HG03354 (cell line): ENCODE results near the gene NOL9.

Experiments
- ATAC-seq: cut with Tn5 transposase; IDR thresholded peaks from one replicate; pipeline ENCODE4 v1.9.1; 2021; ENCODE audit warnings: mild to moderate bottlenecking; ENCODE audit not compliant: unreplicated experiment, poor library complexity, severe bottlenecking

The NOL9 gene

DNA sequence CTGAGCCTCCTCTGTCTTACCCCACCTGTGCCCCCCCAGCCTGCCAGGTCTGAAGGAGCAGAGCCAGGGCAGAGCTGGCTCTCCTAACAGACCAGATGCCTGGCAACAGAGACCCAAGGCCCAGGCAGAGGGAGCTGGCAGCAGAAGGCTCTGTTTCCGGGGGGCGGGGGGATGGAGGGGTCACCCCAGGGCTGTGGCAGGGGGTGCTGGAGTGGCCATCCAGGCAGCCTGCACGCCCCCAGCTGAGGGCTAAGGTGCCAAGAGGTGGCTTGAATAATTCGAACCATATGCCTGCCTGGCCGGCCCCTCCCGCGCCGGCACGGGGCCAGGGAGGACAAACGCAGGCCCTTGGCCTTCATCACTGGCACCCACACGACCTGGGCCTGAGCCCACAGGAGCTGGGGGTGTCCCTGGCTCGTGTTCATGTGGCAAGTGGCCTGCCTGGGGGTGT is 46.8 kb downstream of the NOL9 start:
- no peak for ATAC-seq

DNA sequence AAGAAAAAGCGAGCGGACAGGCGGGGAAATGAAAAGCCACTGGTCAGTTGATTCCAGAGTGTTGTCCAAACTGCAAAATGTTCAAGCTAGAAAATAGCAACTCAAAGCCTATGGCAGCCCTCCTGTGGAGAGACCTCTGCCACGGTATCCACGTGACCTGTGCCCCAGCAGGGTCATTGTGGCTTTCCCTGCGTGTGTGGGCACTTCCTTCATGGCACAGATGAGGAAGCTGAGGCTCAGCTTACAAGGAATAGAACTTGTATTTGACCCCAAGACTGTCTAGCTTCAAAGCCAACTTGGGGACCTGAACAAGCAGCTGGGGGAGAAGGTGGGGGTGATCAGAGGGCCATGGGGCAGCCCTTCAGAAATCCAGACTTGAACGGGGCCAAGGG is 47.3 kb downstream of the NOL9 start:
- ATAC-seq: no peak

DNA sequence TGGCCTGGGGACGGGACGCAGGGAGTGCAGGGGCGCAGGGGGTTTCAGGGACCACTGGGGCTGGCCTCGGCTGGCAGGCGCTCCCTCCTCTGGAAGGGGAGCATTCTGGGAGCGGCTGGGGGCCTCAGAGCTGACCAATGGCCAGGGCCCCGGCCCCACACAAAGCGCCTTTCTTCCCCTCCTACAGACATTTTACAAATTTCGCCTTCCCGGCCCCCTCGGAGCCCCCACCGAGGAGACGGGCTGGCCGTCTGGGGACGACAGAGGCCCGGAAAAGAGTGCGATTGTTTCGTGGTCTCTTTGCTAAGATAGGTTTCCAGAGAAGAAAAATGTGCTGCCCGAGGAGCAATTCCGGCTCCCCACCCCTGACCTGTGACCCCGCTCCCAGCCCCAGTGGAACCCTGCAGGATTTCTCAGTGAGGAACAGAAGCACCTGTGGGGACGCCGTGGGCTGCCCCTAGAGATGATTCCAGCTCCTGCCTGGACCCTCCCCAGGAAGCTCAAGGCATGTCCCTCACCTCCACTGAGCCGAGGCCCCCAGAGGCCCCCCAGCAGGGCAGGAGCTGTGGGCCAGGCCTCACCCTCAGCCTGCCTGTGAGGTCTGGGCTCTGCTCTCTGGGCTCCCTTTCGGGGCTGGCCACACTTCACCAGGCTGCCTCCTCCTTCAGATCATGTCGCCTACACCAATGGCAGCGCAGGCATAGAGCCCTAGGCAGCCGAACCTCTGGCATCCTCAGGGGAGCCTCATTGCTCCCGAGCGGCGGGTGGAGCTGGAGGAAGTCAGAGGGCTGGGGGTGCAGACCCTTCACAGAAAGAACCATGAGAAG is 47.9 kb downstream of the NOL9 start:
- no peak for ATAC-seq

DNA sequence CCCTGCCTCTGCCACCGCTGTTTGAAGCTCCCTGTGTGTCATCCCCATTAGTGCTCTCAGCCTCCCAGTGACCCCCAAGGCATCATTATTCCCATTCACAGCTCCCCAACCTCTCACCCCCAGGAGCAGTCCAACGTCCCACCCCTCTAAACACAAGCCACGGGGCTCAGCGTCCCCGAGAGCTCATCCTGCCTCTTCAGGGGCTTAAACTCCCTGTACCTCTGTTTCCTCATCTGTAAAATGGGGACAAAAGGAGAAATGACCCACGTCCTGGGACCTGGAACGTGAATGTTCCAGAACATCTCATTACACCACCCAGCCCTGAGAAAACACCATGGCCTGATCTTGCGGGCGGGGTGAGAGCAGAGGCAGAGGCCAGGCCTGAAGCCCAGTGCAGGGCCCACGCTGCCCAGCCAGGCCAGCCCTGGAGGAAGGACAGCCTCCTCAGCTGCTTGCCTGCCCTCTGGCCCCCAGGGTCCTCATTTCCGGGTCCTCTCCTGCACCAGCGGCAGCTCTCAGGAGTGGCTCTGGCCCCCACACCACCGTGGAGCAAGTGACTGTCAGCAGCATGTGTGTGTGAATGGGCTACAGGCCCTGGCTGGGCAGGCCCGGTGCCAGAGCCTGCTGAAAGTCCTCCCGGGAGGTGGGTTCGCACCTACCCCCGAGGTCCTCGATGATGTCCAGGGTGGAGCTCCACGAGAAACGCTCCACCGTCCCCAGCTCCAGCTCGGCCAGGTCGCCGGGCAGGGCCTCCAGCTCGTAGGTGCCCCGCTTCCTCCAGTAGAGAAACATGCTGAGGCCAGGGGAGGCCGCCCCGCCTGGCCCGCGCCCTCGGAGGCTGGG is 48.7 kb downstream of the NOL9 start:
- no peak for ATAC-seq

DNA sequence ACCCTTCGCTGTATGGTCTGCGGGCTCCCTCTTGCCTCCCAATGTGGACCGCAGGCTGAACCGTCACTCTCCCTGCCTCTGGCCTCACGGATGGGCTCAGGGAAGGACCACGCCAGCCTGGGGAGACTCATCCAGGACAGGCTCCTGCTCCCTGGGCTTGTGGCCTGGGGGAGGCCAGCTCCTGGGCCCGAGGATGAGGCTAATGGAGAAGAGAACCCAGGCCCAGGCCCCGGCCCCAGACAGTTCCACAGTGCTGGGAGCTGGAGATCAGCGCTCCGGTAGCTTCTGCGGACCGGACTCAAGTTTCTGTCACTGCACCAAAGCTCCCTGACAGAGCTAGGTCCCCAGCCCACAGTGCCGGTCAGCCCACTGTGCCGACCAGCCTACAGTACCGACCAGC is 49.4 kb downstream of the NOL9 start:
- no peak for ATAC-seq

DNA sequence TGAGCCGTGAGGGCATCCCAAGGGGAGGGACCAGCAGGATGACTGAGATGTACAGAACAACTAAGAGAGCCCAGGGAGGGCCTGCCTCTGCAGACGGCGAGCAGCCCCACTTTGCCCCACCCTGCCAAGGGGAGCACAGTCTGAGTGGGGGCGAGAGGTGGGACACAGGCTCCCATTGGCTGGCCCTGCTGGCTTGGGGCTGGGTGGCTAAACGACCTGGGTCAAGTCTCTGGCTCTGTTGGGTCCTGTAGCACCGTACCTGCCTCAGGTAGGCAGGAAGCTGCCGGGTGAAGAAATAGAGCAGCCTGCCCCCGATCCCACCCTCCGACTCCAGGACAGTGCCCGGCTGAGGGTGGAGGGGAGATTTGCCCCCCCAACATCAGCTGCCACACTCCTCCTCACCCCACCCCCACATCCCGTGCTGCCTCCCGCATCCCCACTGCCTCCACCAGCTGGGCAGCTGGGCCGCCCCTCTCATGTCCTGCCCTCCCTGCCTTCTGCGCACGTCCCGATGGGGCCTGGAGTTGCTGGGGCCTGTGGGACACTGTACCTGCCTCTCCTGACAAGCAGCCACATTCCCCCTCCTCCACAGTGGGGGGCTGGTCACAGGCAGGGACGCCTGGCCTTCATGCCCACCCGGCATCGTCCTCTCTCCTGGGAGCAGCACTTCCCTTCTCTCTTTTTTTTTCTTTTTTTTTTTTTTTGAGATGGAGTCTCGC is 50.3 kb downstream of the NOL9 start:
- ATAC-seq: no peak

DNA sequence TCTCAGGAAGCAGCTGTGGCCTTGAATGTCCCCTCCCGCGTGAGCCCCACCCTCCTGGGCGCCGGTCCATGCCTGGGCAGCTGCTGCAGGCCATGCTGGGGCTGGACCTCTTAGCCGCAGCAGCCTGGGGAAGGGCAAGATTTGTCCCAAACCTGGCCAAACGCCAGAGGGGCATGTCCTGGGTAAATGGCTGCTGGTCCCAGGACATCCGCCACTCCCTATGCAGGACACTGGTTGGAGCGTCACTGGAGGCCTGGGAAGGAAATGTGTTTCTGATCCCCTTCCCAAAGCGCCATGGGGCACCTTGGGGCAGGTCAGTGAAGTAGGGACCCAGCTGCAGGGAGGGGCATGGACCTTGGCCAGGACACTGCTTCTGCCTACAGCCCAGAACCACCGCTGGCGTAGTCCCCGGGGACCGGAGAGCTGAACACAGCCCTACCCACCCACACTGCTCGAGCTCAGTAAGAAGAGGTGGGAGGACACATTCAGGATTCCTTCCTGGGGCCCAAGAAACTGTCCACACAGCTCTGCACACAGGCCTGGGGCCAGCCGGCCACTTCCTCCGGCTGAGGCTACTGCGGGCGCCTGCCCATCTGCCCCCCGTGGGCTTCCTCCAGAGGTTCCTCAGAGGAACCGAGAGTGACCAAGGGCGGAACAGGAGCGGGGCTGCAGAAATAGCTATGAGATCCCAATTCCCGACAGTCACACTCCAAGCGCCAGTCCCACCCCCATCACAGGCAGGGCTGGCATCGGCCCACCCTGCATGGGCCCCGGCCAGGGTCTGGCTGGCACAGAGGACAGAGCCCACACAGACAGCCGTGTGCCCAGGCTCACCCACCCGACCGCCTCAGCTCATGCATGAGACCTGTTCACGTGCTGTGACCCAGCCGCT is 52.1 kb downstream of the NOL9 start:
- no peak for ATAC-seq

DNA sequence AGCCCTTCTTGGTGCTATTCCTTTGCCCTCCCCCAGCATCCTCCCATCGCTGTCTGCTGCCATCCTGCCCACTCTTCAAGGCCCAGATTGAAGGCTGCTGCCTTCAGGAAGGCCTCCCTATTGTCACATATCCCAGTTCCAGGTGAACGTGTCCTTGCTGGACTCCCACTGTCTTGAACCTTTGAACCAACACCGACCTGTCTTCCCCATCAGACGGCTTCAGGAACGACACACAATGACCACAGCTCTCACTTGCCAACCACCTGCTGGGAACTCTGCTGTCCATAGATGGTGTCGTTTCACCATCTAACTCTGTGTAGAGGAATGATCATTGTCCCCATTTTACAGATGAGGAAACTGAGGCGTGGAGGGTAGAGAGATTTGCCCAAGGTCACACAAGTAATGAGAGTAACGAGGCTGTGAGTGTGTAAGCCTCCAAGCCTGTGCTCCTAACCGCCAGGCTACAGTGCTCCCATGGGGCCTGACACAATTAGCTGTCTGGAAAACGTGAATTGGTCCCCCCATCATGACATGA is 53.0 kb downstream of the NOL9 start:
- ATAC-seq: no peak

DNA sequence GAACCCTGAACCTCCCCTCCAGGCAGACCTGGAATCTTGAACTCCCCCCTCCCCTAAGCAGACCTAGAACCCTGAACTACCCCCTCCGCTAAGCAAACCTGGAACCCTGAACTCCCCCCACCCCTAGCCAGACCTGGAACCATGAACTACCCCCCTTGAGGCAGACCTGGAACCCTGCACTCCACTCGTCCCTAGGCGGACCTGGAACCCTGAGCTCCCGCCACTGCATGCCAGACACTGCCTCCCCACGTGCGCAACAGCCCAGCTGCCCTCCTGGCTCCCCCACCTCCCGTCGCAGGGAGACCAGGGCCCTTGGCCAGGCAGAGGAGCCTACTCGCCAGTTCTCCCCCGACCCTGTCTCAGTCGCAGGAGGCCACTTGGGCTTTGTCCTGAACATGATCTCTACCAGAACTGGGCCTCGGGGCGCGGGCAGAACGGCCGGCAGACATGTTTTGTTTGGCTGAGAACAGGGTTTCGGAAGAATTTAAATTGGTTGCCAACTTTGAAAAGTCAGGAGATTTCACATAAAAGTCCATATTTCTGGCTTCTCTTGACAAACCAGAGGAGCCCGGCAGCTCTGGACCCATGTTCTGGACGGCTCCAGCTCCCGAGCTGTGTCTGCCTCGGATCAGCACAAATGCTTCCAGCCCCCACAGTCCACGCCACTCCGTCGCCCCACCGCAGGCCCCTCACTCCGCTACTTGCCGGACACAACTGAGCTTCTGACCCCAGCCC is 53.6 kb downstream of the NOL9 start:
- no peak for ATAC-seq

DNA sequence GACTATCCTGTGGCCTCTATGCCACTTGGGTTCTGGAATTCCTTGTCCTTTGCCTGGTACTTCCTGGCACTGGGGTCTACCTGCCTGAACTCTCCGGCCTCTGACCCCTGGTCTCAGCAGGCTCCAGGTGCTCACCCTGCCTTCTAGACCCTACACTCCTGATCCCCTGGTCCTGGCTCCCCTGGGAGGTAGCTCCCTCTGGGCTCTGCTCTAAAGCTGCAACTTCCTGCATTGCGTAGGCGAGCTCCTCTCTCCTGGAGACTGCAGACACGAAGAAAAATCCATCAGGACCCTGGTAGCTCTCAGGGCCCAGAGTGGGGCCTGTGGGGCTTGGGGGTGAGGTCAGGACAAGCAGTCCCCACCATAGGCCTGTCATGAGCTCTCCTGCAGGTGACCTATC is 55.0 kb downstream of the NOL9 start:
- ATAC-seq: no peak

DNA sequence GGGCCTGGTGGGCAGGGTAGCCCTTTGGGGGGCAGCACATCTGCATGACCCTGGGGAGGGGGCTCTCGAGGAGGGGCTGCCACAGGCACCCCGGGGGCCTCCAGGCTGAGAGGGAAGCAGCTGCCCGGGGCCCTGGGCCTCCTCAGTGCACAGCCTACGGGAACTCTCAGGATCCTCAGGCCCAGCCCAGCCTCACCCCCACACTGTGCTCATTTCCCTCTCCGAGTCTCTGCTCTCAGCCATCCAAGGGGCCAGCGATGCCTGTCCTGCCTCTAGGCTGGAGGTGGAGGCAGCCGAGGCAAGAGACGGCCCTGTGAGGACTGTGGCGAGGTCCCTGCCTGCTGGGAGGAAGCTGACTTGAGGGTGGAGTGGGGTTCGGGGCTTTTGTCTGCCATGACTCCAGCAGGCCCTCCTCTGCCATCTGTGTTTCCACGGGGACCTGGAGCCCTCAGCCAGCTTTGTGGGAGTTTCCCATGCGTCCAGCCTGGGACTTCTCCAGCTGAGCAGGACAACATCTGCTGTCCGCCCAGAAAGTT is 55.7 kb downstream of the NOL9 start:
- no peak for ATAC-seq

DNA sequence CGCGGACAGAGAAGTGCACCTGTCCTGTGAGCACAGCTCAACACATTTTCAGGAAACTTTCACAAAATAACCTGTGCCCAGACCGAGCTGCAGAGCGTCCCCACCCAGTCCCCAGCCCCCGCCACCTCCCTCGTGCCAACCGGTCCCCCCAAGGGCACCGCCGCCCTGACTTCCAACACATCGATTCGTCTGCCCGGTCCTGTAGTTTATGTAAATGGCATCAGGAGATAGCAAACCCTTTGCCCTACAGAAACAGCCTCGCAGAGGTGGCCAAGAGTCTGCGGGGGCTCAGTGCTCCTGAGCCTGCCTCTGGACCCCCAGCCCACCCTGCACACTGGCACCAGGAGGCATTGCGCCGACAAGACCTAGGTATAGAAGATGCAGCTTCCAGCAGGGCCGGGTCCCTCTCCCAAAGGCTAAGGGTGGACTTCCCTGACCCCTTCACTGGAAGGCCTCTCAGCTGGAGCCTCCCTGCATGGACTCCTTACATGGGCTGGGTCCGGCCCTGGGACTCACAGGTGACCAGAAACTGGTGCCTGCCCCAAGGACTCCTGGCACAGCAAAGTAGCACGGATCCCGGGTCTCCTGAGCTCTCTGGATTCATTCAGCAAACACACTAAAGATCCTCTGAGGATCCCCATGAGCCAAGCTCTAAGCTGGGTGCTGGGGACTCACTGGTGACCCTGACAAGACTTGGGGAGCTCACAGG is 56.3 kb downstream of the NOL9 start:
- ATAC-seq: no peak

DNA sequence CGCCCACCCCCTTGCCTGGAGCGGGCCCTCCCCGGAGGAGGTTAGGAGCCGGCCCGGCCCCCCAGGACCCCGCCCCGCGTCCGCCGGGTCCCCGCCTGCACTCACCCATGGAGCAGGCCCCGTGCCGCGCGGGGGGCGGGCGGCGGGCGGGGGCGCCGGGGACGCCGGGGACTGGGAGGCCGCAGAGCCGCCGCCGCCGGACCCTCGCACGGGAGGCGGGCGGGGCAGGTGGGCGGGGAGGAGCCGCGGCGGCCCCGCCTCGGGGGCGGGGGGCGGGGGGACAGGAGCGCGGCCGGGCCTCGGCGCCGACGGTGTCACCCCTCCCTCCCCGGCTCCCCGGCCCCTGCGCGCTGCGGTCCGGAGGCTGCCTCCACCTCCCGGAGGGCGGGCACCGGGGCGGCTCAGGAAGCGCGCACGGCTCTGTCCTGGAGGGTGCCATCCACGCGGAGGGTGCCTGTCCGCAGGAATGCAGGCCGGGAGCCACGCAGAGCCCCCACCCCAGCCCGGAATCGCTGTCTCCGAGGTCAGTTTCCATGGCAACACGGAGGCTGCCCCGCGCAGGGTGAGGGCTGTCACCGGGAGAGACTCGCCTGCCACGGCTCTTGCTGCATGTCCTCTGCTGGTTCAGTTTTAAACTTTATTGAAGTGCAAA is 57.0 kb downstream of the NOL9 start:
- no peak for ATAC-seq

DNA sequence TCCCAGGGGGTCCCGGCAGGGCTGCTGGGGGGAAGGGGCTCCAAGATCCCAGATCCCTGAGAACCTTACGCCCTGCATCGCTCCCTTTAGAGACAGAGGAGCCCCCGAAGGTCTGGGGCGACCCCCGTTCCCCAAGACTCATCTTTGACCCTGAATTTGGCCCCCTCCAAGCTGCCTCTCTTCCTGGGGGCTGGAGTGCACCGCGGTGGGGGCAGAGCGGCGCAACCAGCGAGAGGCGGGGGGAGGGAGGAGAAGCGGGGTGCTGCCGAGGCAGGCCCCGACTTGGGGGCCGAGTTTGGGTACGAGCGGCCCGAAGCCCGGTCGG is 57.5 kb downstream of the NOL9 start:
- no peak for ATAC-seq

DNA sequence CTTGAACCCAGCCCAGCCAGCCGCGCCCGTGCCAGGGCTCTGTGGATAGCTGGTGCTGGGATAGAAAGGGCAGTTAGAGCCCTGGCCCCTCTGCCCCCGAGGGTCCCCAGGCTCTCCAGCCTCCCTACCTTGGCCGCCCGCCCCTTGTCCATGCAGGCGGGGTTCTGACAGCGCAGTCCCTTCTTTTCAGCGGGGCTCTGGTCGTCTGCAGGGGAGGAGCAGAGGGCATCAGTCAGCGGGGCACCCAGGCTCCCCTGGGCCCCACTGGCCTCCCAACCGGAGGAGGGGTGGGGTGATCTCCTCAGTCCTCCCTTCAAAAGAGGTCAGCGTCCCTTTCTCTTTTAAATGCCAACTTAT is 58.0 kb downstream of the NOL9 start:
- ATAC-seq: no peak

DNA sequence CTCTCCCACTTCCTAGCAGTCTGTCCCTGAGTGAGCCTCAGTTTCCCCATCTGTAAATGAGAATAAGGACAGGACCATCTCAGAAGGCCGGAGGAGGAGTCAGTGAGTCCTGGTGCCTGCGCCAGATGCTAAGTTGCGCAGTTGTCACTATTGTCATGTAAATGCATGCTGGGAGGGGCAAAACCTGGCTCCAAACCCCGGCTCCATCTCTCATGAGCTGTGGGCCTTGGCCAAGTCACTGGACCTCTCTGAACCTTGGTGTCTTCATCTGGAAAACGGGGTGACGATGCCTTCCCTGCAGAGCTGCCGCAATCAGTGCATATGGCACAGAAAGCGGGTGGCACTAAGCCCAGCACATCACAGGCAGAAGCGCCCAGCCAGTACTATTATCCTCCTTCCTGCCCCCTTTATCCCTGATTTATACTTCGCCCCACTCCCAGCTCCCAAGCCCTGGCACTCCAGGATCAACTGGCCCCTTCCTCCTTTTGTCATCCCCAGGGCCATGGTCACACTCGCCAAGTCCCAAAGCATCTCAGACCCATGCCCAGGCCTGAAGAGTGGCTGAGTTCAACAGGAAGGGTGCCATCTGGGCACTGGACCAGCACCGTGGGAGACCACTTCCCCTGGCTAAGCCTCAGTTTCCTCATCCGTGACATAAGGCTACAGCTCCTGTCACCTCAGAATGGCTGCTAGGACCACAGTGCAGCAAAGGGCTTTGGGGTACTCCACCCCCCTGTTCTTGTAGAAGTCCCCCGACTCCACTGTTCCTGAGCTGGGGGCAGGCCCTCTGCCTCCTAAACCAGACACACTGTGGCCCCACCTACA is 58.6 kb downstream of the NOL9 start:
- ATAC-seq: no peak

DNA sequence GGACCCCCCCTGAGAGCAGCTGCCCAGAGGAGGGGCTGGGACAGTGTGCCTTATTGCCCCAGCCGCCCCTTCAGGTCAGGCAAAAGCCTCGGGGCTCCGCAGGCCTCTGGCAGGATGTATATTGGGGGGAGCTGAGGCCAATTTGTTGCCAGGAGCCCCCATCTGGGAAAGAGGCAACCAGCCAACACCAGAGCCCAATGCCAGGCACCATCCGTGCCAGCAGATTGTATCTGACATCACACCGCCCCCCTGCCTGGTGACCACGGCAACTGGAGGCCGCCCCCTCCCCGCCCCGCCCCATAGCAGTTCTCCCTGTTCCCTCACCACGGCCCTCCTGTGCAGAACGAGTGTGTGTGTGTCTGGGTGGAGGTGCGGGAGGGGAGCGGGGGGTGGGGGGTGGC is 59.3 kb downstream of the NOL9 start:
- ATAC-seq: no peak
